ENCODE measurements around the gene RUNX2. TPM values are rescaled to one million over a fixed set of nuclear protein-coding genes. Genes with fewer than 3 reads are reported as not detected.

The RUNX2 gene
- total and polyA plus RNA-seq, 10 of the 15 experiments (the other 5 are each of a cell fraction or from before 2014, with no cell fraction given) = 0.01 to 0.77 (median 0.15) TPM; not detected in 3

DNA sequence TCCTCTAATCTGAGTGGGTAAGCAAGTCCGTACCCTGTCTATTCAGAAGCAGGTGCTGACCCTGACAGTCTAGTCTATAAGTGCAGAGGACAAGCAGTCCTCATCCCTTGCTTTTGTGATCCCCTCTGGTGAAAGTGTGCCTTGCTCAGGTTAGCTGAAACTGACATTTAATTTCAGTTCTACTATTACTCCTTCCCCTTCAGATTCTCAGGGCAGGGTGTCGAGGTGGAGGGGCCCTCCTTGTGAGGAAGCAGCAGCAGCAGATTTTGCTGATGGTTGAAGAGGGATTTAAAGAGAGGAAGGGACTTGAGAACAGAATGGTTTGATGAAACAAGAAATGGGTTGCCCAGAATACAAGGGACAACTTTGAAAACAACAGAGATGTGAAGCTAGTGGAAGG is 378.2 kb downstream of the RUNX2 start (continued):
- TF ChIP-seq, protein P1, sequence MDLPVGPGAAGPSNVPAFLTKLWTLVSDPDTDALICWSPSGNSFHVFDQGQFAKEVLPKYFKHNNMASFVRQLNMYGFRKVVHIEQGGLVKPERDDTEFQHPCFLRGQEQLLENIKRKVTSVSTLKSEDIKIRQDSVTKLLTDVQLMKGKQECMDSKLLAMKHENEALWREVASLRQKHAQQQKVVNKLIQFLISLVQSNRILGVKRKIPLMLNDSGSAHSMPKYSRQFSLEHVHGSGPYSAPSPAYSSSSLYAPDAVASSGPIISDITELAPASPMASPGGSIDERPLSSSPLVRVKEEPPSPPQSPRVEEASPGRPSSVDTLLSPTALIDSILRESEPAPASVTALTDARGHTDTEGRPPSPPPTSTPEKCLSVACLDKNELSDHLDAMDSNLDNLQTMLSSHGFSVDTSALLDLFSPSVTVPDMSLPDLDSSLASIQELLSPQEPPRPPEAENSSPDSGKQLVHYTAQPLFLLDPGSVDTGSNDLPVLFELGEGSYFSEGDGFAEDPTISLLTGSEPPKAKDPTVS (IDR thresholded peaks at IDR 0.05; ENCODE audit: low read depth, low read length) = no peak
- TF ChIP-seq ZBED1 (IDR thresholded peaks at IDR 0.05; ENCODE audit: borderline replicate concordance) (no peak), ZSCAN29 (IDR thresholded peaks at IDR 0.05) (no peak)

GRCh38 chr6:45707176-45707575 is 379.0 kb downstream of the RUNX2 start:
- FAIRE-seq (no peak), DNase-seq (ENCODE audit: low read depth, low spot score) (no peak), ATAC-seq (no peak)
- Histone ChIP-seq H4K20me1 (ENCODE audit: control insufficient read depth, insufficient read depth) (no peaks in the 10 kb centered on the region), H3K4me2 (ENCODE audit: control insufficient read depth, insufficient read depth) (no peak overlapping the region), H2AFZ (ENCODE audit: control insufficient read depth, low read depth, low read length) (no peak overlapping the region), H3K9ac (ENCODE audit: control insufficient read depth, insufficient read depth, low read length) (no peak overlapping the region), H3K9me3 (replicated peaks; ENCODE audit: control insufficient read depth, insufficient read depth, low read length) (no peaks in the 10 kb centered on the region; the same call in 1 of the 3 replicates), H3K27ac (ENCODE audit: control insufficient read depth, insufficient read depth) (no peak overlapping the region), H3K27me3 (replicated peaks in 1 of 2; ENCODE audit: control insufficient read depth in 2 of 2, insufficient read depth in 2 of 2, low read length in 1 of 2) (no peaks in the 10 kb centered on the region; a peak in 1 of 4 replicates), H3K4me3 (no peak overlapping the region), H3K36me3 (ENCODE audit: control insufficient read depth in 2 of 2, insufficient read depth in 2 of 2, low read length in 1 of 2) (no peaks in the 10 kb centered on the region), H3K79me2 (ENCODE audit: control insufficient read depth, insufficient read depth, low read length) (no peaks in the 10 kb centered on the region), H3K4me1 (ENCODE audit: control insufficient read depth, insufficient read depth, low read length) (peaks cover 19% of the 10 kb centered on the region)
- ChIA-PET SMC1A (ENCODE audit: uncharacterized antibody, unreplicated experiment) (interaction anchor here (0.7 to 2.3 kb wide), 5 partner anchors 20 to 216 kb away, joined by 3 to 12 read pairs (median 4); no protein-coding TSS in a partner anchor), POLR2A (interaction anchor here (1.6 kb wide), 1 partner anchor 10 kb away, joined by 3 read pairs; no protein-coding TSS in a partner anchor), CTCF (interaction anchor here (1.2 to 1.6 kb wide), 2 partner anchors 29 to 216 kb away, joined by 4 to 6 read pairs; no protein-coding TSS in a partner anchor), RAD21 (ENCODE audit: unreplicated experiment) (interaction anchor here (1.2 kb wide), 1 partner anchor 34 kb away, joined by 4 read pairs; no protein-coding TSS in a partner anchor)
- in situ Hi-C loops (cut with MboI) (no loop called here), intact Hi-C loops (cut with micrococcal nuclease; ENCODE audit: unreplicated experiment) (no loop called here)
- 64% methylated on average over 6 of the region's 6 CpGs for WGBS (ENCODE audit: insufficient coverage, insufficient replicate concordance, low lambda C conversion rate, missing lambda C conversion rate)
- TF ChIP-seq ZNF622 (IDR thresholded peaks at IDR 0.05) = no peak
- 0 out of 2 replicates have a peak, but pooled peaks have one; percentile 26 for TF ChIP-seq IKZF1 (conservative IDR thresholded peaks at IDR 0.05)
- TF ChIP-seq ZBED1 (IDR thresholded peaks at IDR 0.05; ENCODE audit: borderline replicate concordance) = no peak
- TF ChIP-seq HDGF (IDR thresholded peaks at IDR 0.05) = no peak
- TF ChIP-seq, protein P2, sequence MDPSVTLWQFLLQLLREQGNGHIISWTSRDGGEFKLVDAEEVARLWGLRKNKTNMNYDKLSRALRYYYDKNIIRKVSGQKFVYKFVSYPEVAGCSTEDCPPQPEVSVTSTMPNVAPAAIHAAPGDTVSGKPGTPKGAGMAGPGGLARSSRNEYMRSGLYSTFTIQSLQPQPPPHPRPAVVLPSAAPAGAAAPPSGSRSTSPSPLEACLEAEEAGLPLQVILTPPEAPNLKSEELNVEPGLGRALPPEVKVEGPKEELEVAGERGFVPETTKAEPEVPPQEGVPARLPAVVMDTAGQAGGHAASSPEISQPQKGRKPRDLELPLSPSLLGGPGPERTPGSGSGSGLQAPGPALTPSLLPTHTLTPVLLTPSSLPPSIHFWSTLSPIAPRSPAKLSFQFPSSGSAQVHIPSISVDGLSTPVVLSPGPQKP (IDR thresholded peaks at IDR 0.05; ENCODE audit: low read depth, low read length) = no peak
- TF ChIP-seq ZNF24 (IDR thresholded peaks at IDR 0.05) = 0 out of 2 replicates have a peak, but pooled peaks have one; percentile 46
- no peak for TF ChIP-seq TCF3 (IDR thresholded peaks at IDR 0.05; ENCODE audit: borderline replicate concordance, insufficient read depth, low read depth, low read length)
- TF ChIP-seq STAT3 (IDR thresholded peaks at IDR 0.05; ENCODE audit: low read depth, low read length) = no peak
- peak in 1 of 2 experiments; percentile 34; a peak in 1 of 4 replicates for TF ChIP-seq IKZF2 (IDR thresholded peaks at IDR 0.05)
- TF ChIP-seq ZNF207 (IDR thresholded peaks at IDR 0.05; ENCODE audit: borderline replicate concordance) = no peak
- TF ChIP-seq, protein P3, sequence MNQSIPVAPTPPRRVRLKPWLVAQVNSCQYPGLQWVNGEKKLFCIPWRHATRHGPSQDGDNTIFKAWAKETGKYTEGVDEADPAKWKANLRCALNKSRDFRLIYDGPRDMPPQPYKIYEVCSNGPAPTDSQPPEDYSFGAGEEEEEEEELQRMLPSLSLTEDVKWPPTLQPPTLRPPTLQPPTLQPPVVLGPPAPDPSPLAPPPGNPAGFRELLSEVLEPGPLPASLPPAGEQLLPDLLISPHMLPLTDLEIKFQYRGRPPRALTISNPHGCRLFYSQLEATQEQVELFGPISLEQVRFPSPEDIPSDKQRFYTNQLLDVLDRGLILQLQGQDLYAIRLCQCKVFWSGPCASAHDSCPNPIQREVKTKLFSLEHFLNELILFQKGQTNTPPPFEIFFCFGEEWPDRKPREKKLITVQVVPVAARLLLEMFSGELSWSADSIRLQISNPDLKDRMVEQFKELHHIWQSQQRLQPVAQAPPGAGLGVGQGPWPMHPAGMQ (IDR thresholded peaks at IDR 0.05; ENCODE audit: borderline replicate concordance) = no peak
- 0 out of 2 replicates have a peak, but pooled peaks have one; percentile 5 for TF ChIP-seq SPI1 (IDR thresholded peaks at IDR 0.05; ENCODE audit: borderline replicate concordance, insufficient read depth, low read depth, low read length)
- no TSS peak for BruUV-seq (replicated peaks)
